ENCODE results near the gene CFAP74. TPM values are rescaled to one million over a fixed set of nuclear protein-coding genes. Genes with fewer than 3 reads are reported as not detected.

CFAP74 gene
- total RNA-seq, 3 donors from 2014 or later, result not detected

- Mint-ChIP-seq H3K4me1 (ENCODE audit: low read depth) (peaks cover 83% of the 10 kb centered on the region), H3K27me3 (ENCODE audit: low read depth) (no peaks in the 10 kb centered on the region), H3K9me3 (no peaks in the 10 kb centered on the region), H3K36me3 (ENCODE audit: insufficient read depth) (peaks cover 32% of the 10 kb centered on the region), H3K4me3 (no peak overlapping the region)
- ATAC-seq, result no peak
- DNase-seq, result no peak
Observed at GRCh38 chr1:1874901-1875300, 128.7 kb downstream of the CFAP74 start.

- Mint-ChIP-seq H3K36me3 (ENCODE audit: insufficient read depth) (peaks cover 25% of the 10 kb centered on the region), H3K9me3 (no peaks in the 10 kb centered on the region), H3K4me3 (no peak overlapping the region), H3K27me3 (ENCODE audit: low read depth) (no peaks in the 10 kb centered on the region), H3K4me1 (ENCODE audit: low read depth) (peaks cover 76% of the 10 kb centered on the region)
- ATAC-seq, result no peak
- DNase-seq, result no peak
Observed at GRCh38 chr1:1873186-1873585, 130.4 kb downstream of the CFAP74 start.

DNA sequence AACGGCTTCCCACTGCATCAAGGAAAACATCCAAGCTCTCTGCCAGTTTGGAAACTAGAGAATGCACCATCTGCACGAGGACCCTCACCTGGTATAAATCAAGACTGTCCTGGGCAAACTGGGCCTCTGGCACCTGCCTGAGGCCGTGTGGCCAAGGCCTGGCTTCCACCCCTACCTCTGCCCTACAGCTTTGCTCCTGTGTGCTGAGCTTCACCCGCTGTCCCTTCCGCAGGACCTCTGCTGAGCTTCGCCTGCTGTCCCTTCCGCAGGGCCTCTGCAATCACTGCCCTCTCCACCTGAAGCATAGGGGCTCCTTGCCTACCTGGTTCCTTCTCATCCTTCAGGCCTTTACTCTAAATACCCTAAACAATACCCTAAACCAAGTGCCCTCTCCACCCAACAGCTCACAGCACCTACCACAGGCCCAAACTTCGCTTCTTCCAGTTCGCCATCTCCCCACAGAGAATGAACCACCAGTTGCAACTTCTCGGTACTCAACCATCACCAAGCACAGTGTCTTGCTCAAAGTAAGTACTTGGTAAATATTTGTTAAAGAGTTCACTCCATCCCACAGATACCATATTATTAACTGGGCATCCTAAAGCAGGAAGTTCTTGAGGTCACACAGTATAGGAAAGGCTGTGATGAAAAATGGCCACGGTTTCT lies 131.1 kb downstream of the CFAP74 start:
- no peaks in the 10 kb centered on the region for H3K9me3 Mint-ChIP-seq
- H3K4me3 Mint-ChIP-seq, result no peak overlapping the region
- DNase-seq, result no peak
- ATAC-seq, result no peak
- H3K27me3 Mint-ChIP-seq (ENCODE audit: low read depth), result no peaks in the 10 kb centered on the region
- peaks cover 73% of the 10 kb centered on the region for H3K4me1 Mint-ChIP-seq (ENCODE audit: low read depth)
- peaks cover 21% of the 10 kb centered on the region for H3K36me3 Mint-ChIP-seq (ENCODE audit: insufficient read depth)

Other genes with a start within 250 kb of the CFAP74 start
- 100 to 1,000 TPM in 2 of 3 donors, 10 to 100 TPM in 1; 98.7 to 108 (median 106) TPM for gene NADK, start 225.3 kb downstream of the CFAP74 start, total RNA-seq
- 100 to 1,000 TPM; 354 to 395 (median 387) TPM for gene GNB1, start 112.7 kb downstream of the CFAP74 start, total RNA-seq
- gene CALML6, start 88.5 kb downstream of the CFAP74 start, total RNA-seq, result under 1 TPM; 0.38 to 0.61 (median 0.51) TPM
- gene TMEM52, start 84.5 kb downstream of the CFAP74 start, total RNA-seq, result 1 to 10 TPM; 2.4 to 3.5 (median 2.5) TPM
- gene GABRD, start 15.6 kb upstream of the CFAP74 start, total RNA-seq, result not detected
- 10 to 100 TPM; 15.0 to 15.6 (median 15.0) TPM for gene PRKCZ, start 46.6 kb upstream of the CFAP74 start, total RNA-seq
- gene FAAP20, start 191.0 kb upstream of the CFAP74 start, total RNA-seq, result 10 to 100 TPM; 67.8 to 82.3 (median 69.9) TPM
- 10 to 100 TPM; 43.8 to 45.2 (median 44.7) TPM for gene SKI, start 224.5 kb upstream of the CFAP74 start, total RNA-seq